GM12873 (cell line): ENCODE measurements around the gene GRAMD1B.
A peak's percentile ranks its signal among the peaks of the same experiment; 100 is the strongest.

Experiments used
- TF ChIP-seq, protein P1 (sequence below): IDR thresholded peaks from 2 replicates; pipeline ENCODE4 v1.5.1; 2012; ENCODE audit warnings: low read depth, mild to moderate bottlenecking, moderate library complexity, low read length, control low read depth; ENCODE audit not compliant: insufficient read depth; ENCODE audit errors: missing control alignments

Gene GRAMD1B

GRCh38 chr11:123547180-123547579, 117.1 kb downstream of the GRAMD1B start:
- TF ChIP-seq, protein P1, sequence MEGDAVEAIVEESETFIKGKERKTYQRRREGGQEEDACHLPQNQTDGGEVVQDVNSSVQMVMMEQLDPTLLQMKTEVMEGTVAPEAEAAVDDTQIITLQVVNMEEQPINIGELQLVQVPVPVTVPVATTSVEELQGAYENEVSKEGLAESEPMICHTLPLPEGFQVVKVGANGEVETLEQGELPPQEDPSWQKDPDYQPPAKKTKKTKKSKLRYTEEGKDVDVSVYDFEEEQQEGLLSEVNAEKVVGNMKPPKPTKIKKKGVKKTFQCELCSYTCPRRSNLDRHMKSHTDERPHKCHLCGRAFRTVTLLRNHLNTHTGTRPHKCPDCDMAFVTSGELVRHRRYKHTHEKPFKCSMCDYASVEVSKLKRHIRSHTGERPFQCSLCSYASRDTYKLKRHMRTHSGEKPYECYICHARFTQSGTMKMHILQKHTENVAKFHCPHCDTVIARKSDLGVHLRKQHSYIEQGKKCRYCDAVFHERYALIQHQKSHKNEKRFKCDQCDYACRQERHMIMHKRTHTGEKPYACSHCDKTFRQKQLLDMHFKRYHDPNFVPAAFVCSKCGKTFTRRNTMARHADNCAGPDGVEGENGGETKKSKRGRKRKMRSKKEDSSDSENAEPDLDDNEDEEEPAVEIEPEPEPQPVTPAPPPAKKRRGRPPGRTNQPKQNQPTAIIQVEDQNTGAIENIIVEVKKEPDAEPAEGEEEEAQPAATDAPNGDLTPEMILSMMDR: no peak

GRCh38 chr11:123548774-123549173, 118.7 kb downstream of the GRAMD1B start:
- TF ChIP-seq, protein P1: no peak

- TF ChIP-seq, protein P1: no peak
Observed at GRCh38 chr11:123549926-123550917, 120.2 kb downstream of the GRAMD1B start.

- TF ChIP-seq, protein P1: no peak
Observed at GRCh38 chr11:123551079-123551478, 121.0 kb downstream of the GRAMD1B start.

GRCh38 chr11:123556633-123557032, 126.6 kb downstream of the GRAMD1B start:
- TF ChIP-seq, protein P1: no peak

- TF ChIP-seq, protein P1: no peak
Observed at GRCh38 chr11:123558536-123559315, 128.7 kb downstream of the GRAMD1B start.

DNA sequence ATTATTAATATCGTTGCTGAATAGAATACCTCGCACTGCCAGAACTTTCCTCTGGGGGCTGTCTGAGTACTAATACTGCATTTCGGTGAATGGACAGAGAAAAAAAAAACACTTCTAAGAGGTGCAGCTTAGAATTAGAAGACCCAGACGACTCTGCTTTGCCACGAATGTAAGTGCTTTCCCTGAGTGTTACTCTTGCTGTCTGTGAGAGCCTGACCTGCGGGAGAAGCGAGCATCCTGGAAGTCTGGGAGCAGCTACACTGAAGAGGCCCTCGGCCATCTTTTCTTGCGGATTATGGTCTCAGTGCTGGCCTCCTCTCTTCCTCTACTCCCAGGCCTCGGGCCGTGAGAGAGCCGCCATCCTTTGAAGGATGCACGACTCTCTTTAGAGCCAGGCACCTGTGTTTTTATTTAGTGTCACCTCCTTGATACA, 129.5 kb downstream of the GRAMD1B start:
- TF ChIP-seq, protein P1: peak; percentile 22
